HCT116 (cell line): Measurements from ENCODE around the gene HSD3B2. TPM values are rescaled to one million over a fixed set of nuclear protein-coding genes. Genes with fewer than 3 reads are reported as not detected.

ENCODE experiments used
- ATAC-seq: fragments of 200-7000 bp; cut with Tn5 transposase; 2 replicates; pipeline ENCODE4 v1.9.1; 2020; ENCODE audit warnings: mild to moderate bottlenecking, moderate library complexity
- BruUV-seq: library from RNA; stranded (reverse); fragments of 400-500 nt; replicated peaks from 2 replicates; lab custom pipeline; 2021; lab: Mats Ljungman, UMichigan
- CTCF ChIA-PET: fragments of 300-600 bp; sonication (Branson Sonifier 250); formaldehyde crosslinking; loops from one replicate; lab custom pipeline; 2021; ENCODE audit warnings: antibody characterized with exemption; lab: Charles Lee
- POLR2A ChIA-PET: fragments of 300-600, 350-600 bp; sonication (Branson Sonifier 250); formaldehyde crosslinking; loops from one replicate; lab custom pipeline; 2021; ENCODE audit warnings: antibody characterized with exemption; lab: Charles Lee
- RAD21 ChIA-PET, 2 experiments: fragments of 300-600 bp; sonication (Branson Sonifier 250); formaldehyde crosslinking; loops; one replicate each; lab custom pipeline; 2023; ENCODE audit warnings: low total read pairs in 2 of 2; ENCODE audit not compliant: uncharacterized antibody in 2 of 2, unreplicated experiment in 2 of 2, low non-redundant PET in 1 of 2; lab: Charles Lee
- DNase-seq: peaks from one replicate; pipeline ENCODE4 v3.0.0-alpha.2; 2010; ENCODE audit warnings: low read depth, low spot score
- H2AFZ ChIP-seq: fragments of 200-600 bp; shearing (Covaris generic), sonication (generic); 2 replicates; pipeline ENCODE4 v1.6.1; 2017; ENCODE audit warnings: low read depth, mixed run types, mixed read lengths, antibody characterized with exemption, low read length; ENCODE audit not compliant: poor library complexity, severe bottlenecking
- H3K27ac ChIP-seq: 2 replicates; pipeline ENCODE4 v1.5.1; 2012; ENCODE audit warnings: low read depth, low read length
- H3K27me3 ChIP-seq: fragments of 200-600 bp; sonication (generic); 2 replicates; pipeline ENCODE4 v1.6.1; 2016; ENCODE audit warnings: mixed run types, low read length, mixed read lengths; ENCODE audit not compliant: insufficient read depth
- H3K36me3 ChIP-seq, 2 experiments: fragments of 200-500 bp in 1 of 2; fragments of 200-600 bp in 1 of 2; sonication (Bioruptor generic) in 1 of 2; sonication (generic) in 1 of 2; 2 replicates each; pipeline versions ENCODE4 v1.5.1 to v1.6.1; 2014 to 2016; ENCODE audit warnings: low read length in 2 of 2, inconsistent platforms in 1 of 2, mixed read lengths in 1 of 2, mixed run types in 1 of 2; ENCODE audit not compliant: insufficient read depth in 2 of 2, control insufficient read depth in 1 of 2
- H3K4me1 ChIP-seq, 2 experiments: fragments of 200-600 bp in 1 of 2; sonication (generic) in 1 of 2; 2 replicates each; pipeline versions ENCODE4 v1.5.1 to v1.6.1; 2012 to 2017; ENCODE audit warnings: low read length in 2 of 2, inconsistent platforms in 1 of 2, mild to moderate bottlenecking in 1 of 2, mixed read lengths in 1 of 2, mixed run types in 1 of 2, moderate library complexity in 1 of 2; ENCODE audit not compliant: insufficient read depth in 2 of 2, control insufficient read depth in 1 of 2
- H3K4me2 ChIP-seq: fragments of 200-600 bp; sonication (generic); 2 replicates; pipeline ENCODE4 v1.6.1; 2017; ENCODE audit warnings: mixed run types, low read length, mixed read lengths
- H3K4me3 ChIP-seq, 2 experiments: fragments of 200-600 bp in 1 of 2; sonication (generic) in 1 of 2; replicated peaks in 1 of 2; 2 replicates each; pipeline ENCODE4 v1.5.1; 2011 to 2016; ENCODE audit warnings: low read length in 2 of 2, control low read depth in 1 of 2, low read depth in 1 of 2, mild to moderate bottlenecking in 1 of 2, mixed read lengths in 1 of 2, mixed run types in 1 of 2
- H3K79me2 ChIP-seq: fragments of 200-600 bp; sonication (generic); 2 replicates; pipeline ENCODE4 v1.6.1; 2017; ENCODE audit warnings: mild to moderate bottlenecking, mixed run types, low read length, moderate library complexity, mixed read lengths; ENCODE audit not compliant: insufficient read depth
- H3K9ac ChIP-seq: fragments of 200-600 bp; sonication (generic); 2 replicates; pipeline ENCODE4 v1.6.1; 2016; ENCODE audit warnings: low read length, mixed read lengths
- H3K9me2 ChIP-seq: fragments of 200-600 bp; sonication (generic), shearing (Covaris generic); 2 replicates; pipeline ENCODE4 v1.6.1; 2017; ENCODE audit warnings: mixed run types, mild to moderate bottlenecking, moderate library complexity; ENCODE audit not compliant: insufficient read depth
- H3K9me3 ChIP-seq, 2 experiments: fragments of 200-500 bp in 1 of 2; fragments of 200-600 bp in 1 of 2; sonication (Bioruptor generic) in 1 of 2; sonication (generic) in 1 of 2; 2 replicates each; pipeline ENCODE4 v1.6.1; 2014 to 2017; ENCODE audit warnings: low read length in 2 of 2, mixed read lengths in 2 of 2, inconsistent platforms in 1 of 2, low read depth in 1 of 2, mild to moderate bottlenecking in 1 of 2, mixed run types in 1 of 2, moderate library complexity in 1 of 2; ENCODE audit not compliant: control insufficient read depth in 1 of 2, insufficient read depth in 1 of 2
- H4K20me1 ChIP-seq: fragments of 200-600 bp; sonication (generic), shearing (Covaris generic); 2 replicates; pipeline ENCODE4 v1.6.1; 2017; ENCODE audit warnings: mixed run types, mild to moderate bottlenecking, moderate library complexity; ENCODE audit not compliant: insufficient read depth
- CEBPB ChIP-seq: IDR thresholded peaks from 2 replicates; pipeline ENCODE4 v1.6.1; 2012; ENCODE audit warnings: low read depth
- EZH2 ChIP-seq: fragments of 200-600 bp; sonication (generic); IDR thresholded peaks from 2 replicates; pipeline ENCODE4 v1.6.1; 2017; ENCODE audit warnings: antibody characterized with exemption, mixed run types
- MAX ChIP-seq: IDR thresholded peaks from 2 replicates; pipeline ENCODE4 v1.6.1; 2012
- POLR2A ChIP-seq: IDR thresholded peaks from 2 replicates; pipeline ENCODE4 v1.7.0; 2011; ENCODE audit warnings: borderline replicate concordance; ENCODE audit not compliant: insufficient read depth, insufficient read length; ENCODE audit errors: extremely low read depth
- POLR2AphosphoS5 ChIP-seq: IDR thresholded peaks from 2 replicates; pipeline ENCODE4 v1.6.1; 2011; ENCODE audit warnings: mild to moderate bottlenecking, low read depth, low read length, moderate library complexity
- RAD21 ChIP-seq: IDR thresholded peaks from 2 replicates; pipeline ENCODE4 v1.6.1; 2012; ENCODE audit warnings: low read depth, mild to moderate bottlenecking
- SIN3A ChIP-seq: IDR thresholded peaks from 2 replicates; pipeline ENCODE4 v1.6.1; 2012; ENCODE audit warnings: low read depth
- SP1 ChIP-seq: IDR thresholded peaks from 2 replicates; pipeline ENCODE4 v1.6.1; 2012; ENCODE audit warnings: low read depth
- TCF7L2 ChIP-seq: IDR thresholded peaks from 2 replicates; pipeline ENCODE4 v1.7.0; 2011; ENCODE audit warnings: borderline replicate concordance, inconsistent platforms; ENCODE audit not compliant: insufficient read depth, insufficient read length; ENCODE audit errors: extremely low read depth
- ZBTB33 ChIP-seq: IDR thresholded peaks from 2 replicates; pipeline ENCODE4 v1.6.1; 2011; ENCODE audit warnings: mild to moderate bottlenecking, low read length, moderate library complexity; ENCODE audit not compliant: insufficient replicate concordance; ENCODE audit errors: extremely low read depth
- ZNF274 ChIP-seq: fragments of 200-500 bp; sonication (Bioruptor generic); IDR thresholded peaks from 2 replicates; pipeline ENCODE4 v1.6.1; 2014; ENCODE audit warnings: mild to moderate bottlenecking, low read depth, low read length, inconsistent platforms
- intact Hi-C: fragments of 100-400 bp; cut with micrococcal nuclease; formaldehyde crosslinking; loops from 2 replicates; pipeline ENCODE4 v1.10.0; 2022
- total RNA-seq: library from RNA; stranded (reverse); gene quantifications from one replicate; pipeline ENCODE4 v1.2.1, GENCODE V29; 2021; ENCODE audit not compliant: unreplicated experiment

HSD3B2 gene
- total RNA-seq, 1 experiment from 2014 or later: 1.4 TPM

GRCh38 chr1:119366424-119366823 is 48.5 kb upstream of the HSD3B2 start:
- Histone ChIP-seq H4K20me1 (no peaks in the 10 kb centered on the region), H3K9me2 (no peaks in the 10 kb centered on the region), H3K36me3 (no peaks in the 10 kb centered on the region), H3K9me3 (no peaks in the 10 kb centered on the region), H3K4me3 (no peak overlapping the region), H3K4me2 (no peak overlapping the region), H2AFZ (no peak overlapping the region), H3K27ac (no peak overlapping the region), H3K4me1 (no peaks in the 10 kb centered on the region), H3K27me3 (peaks cover 20% of the 10 kb centered on the region), H3K79me2 (no peaks in the 10 kb centered on the region), H3K9ac (no peak overlapping the region)
- RAD21 ChIA-PET: no interaction called here
- DNase-seq (no peak), ATAC-seq (no peak)
- intact Hi-C loops: loop anchor here (2.0 kb wide), 2 partner anchors 50 to 1216 kb away; no protein-coding TSS in a partner anchor
- no TSS peak for BruUV-seq
- TF ChIP-seq RAD21: no peak
- no peak for TF ChIP-seq MAX
- TF ChIP-seq CEBPB: no peak
- TF ChIP-seq POLR2A: no peak
- no peak for TF ChIP-seq TCF7L2
- TF ChIP-seq ZBTB33: no peak
- TF ChIP-seq ZNF274: no peak
- no peak for TF ChIP-seq SIN3A
- no peak for TF ChIP-seq POLR2AphosphoS5
- TF ChIP-seq SP1: no peak
- TF ChIP-seq EZH2: no peak
- POLR2A ChIA-PET: no interaction called here
- CTCF ChIA-PET: interaction anchor here (1.0 to 2.9 kb wide), 4 partner anchors 91 to 1289 kb away, joined by 3 to 18 read pairs (median 6); partner anchors contain the start of gene WARS2
